ENCODE results near the gene GAGE12F.
"Not testable (repeated sequence)": the region's sequence is repeated elsewhere in the genome, so short reads cannot be mapped to it uniquely, and the experiment has no call there.

Gene GAGE12F

GRCh38 chrX:49560542-49560941, at the start of gene GAGE12F:
Gene GAGE12F (plus strand): TSS chrX:49560842. CDS start chrX:49561997, 1,155 bp downstream.
- not testable (repeated sequence) for DNase-seq (ENCODE audit: low spot score)

GRCh38 chrX:49531877-49532276, 28.8 kb upstream of the GAGE12F start, which contains the start of gene GAGE12C:
Gene GAGE12C (plus strand): TSS chrX:49532177. CDS start chrX:49533332, 1,155 bp downstream.
- DNase-seq (ENCODE audit: low spot score): not testable (repeated sequence)

- not testable (repeated sequence) for DNase-seq (ENCODE audit: low spot score)
Observed at GRCh38 chrX:49541433-49541832, 19.2 kb upstream of the GAGE12F start, which contains the start of gene GAGE12D. Gene GAGE12D (plus strand): TSS chrX:49541733. CDS start chrX:49542888, 1,155 bp downstream.

- not testable (repeated sequence) for DNase-seq (ENCODE audit: low spot score)
Observed at GRCh38 chrX:49550989-49551388, 9.7 kb upstream of the GAGE12F start, which contains the start of gene GAGE12E. Gene GAGE12E (plus strand): TSS chrX:49551289. CDS start chrX:49552444, 1,155 bp downstream.

GRCh38 chrX:49568728-49569127, 8.1 kb downstream of the GAGE12F start:
- not testable (repeated sequence) for DNase-seq (ENCODE audit: low spot score)

- not testable (repeated sequence) for DNase-seq (ENCODE audit: low spot score)
Observed at GRCh38 chrX:49569152-49569551, 8.5 kb downstream of the GAGE12F start.

- not testable (repeated sequence) for DNase-seq (ENCODE audit: low spot score)
Observed at GRCh38 chrX:49570100-49570499, 9.5 kb downstream of the GAGE12F start, which contains the start of gene GAGE12G. Gene GAGE12G (plus strand): TSS chrX:49570400. CDS start chrX:49571555, 1,155 bp downstream.

GRCh38 chrX:49579649-49580048, 19.0 kb downstream of the GAGE12F start, which contains the start of gene GAGE12H:
Gene GAGE12H (plus strand): TSS chrX:49579949. CDS start chrX:49581104, 1,155 bp downstream.
- not testable (repeated sequence) for DNase-seq (ENCODE audit: low spot score)

- not testable (repeated sequence) for DNase-seq (ENCODE audit: low spot score)
Observed at GRCh38 chrX:49589196-49589595, 28.6 kb downstream of the GAGE12F start, which contains the start of gene GAGE2A. Gene GAGE2A (plus strand): TSS chrX:49589496. CDS start chrX:49590651, 1,155 bp downstream.

- not testable (repeated sequence) for DNase-seq (ENCODE audit: low spot score)
Observed at GRCh38 chrX:49589769-49590478, 29.3 kb downstream of the GAGE12F start.

GRCh38 chrX:49590488-49590887, 29.8 kb downstream of the GAGE12F start:
- DNase-seq (ENCODE audit: low spot score): not testable (repeated sequence)

GRCh38 chrX:49598720-49599119, 38.1 kb downstream of the GAGE12F start, which contains the start of gene GAGE1:
Gene GAGE1 (plus strand): TSS chrX:49599020. CDS start chrX:49600175, 1,155 bp downstream.
- not testable (repeated sequence) for DNase-seq (ENCODE audit: low spot score)

GRCh38 chrX:49610718-49611310, 50.2 kb downstream of the GAGE12F start:
- DNase-seq (ENCODE audit: low spot score): no peak

All from GM03348 (cell line).